Panc1 (cell line): Measurements from ENCODE around the gene PRKCZ. TPM values are rescaled to one million over a fixed set of nuclear protein-coding genes. Genes with fewer than 3 reads are reported as not detected.

ENCODE experiments used
- ATAC-seq: fragments of 200-7000 bp; cut with Tn5 transposase; 2 replicates; pipeline ENCODE4 v1.9.1; 2020; ENCODE audit warnings: mild to moderate bottlenecking, moderate library complexity
- BruUV-seq: library from RNA; stranded (reverse); fragments of 400-500 nt; replicated peaks from 2 replicates; lab custom pipeline; 2021; lab: Mats Ljungman, UMichigan
- CTCF ChIA-PET: fragments of 300-600 bp; sonication (Branson Sonifier 250); formaldehyde crosslinking; loops from one replicate; lab custom pipeline; 2022; ENCODE audit warnings: antibody characterized with exemption; lab: Charles Lee
- POLR2A ChIA-PET: fragments of 300-600 bp; sonication (Branson Sonifier 250); formaldehyde crosslinking; loops from one replicate; lab custom pipeline; 2022; ENCODE audit warnings: antibody characterized with exemption; lab: Charles Lee
- DNase-seq: peaks from one replicate; pipeline ENCODE4 v3.0.0-alpha.2; 2010; ENCODE audit warnings: low read depth, low spot score
- H3K27ac ChIP-seq: 2 replicates; pipeline ENCODE4 v1.5.1; 2011; ENCODE audit warnings: mild to moderate bottlenecking, low read length, inconsistent platforms
- H3K27me3 ChIP-seq: fragments of 200-500 bp; sonication (Bioruptor generic); 2 replicates; pipeline ENCODE4 v1.6.0; 2014; ENCODE audit warnings: low read length, inconsistent platforms; ENCODE audit not compliant: control insufficient read depth, insufficient read depth
- H3K36me3 ChIP-seq: fragments of 200-500 bp; sonication (Bioruptor generic); 2 replicates; pipeline ENCODE4 v1.5.1; 2014; ENCODE audit warnings: inconsistent platforms, mild to moderate bottlenecking, low read length, moderate library complexity; ENCODE audit not compliant: control insufficient read depth, insufficient read depth
- H3K4me1 ChIP-seq: 2 replicates; pipeline ENCODE4 v1.5.1; 2011; ENCODE audit warnings: inconsistent platforms, mild to moderate bottlenecking, low read length, moderate library complexity; ENCODE audit not compliant: control insufficient read depth, insufficient read depth
- H3K4me3 ChIP-seq, 2 experiments: 2 replicates each; pipeline ENCODE4 v1.5.1; 2011 to 2012; ENCODE audit warnings: low read depth in 2 of 2, low read length in 2 of 2, mild to moderate bottlenecking in 2 of 2, inconsistent platforms in 1 of 2, moderate library complexity in 1 of 2
- H3K9me3 ChIP-seq: fragments of 200-500 bp; sonication (Bioruptor generic); 2 replicates; pipeline ENCODE4 v1.5.1; 2014; ENCODE audit warnings: low read depth, mild to moderate bottlenecking, inconsistent platforms, low read length, moderate library complexity; ENCODE audit not compliant: control insufficient read depth, insufficient read depth
- CTCF ChIP-seq: fragments of 450-650 bp; IDR thresholded peaks from 2 replicates; pipeline ENCODE4 v1.5.1; 2017; ENCODE audit warnings: mild to moderate bottlenecking
- POLR2AphosphoS5 ChIP-seq: IDR thresholded peaks from 2 replicates; pipeline ENCODE4 v1.6.1; 2012; ENCODE audit warnings: mild to moderate bottlenecking, low read depth, low read length, moderate library complexity
- REST ChIP-seq, 2 experiments: IDR thresholded peaks; 2 replicates each; pipeline ENCODE4 v1.6.1; 2011 to 2012; ENCODE audit warnings: low read depth in 2 of 2, control low read depth in 1 of 2, low read length in 1 of 2, mild to moderate bottlenecking in 1 of 2, moderate library complexity in 1 of 2; ENCODE audit not compliant: insufficient read depth in 1 of 2
- SIN3A ChIP-seq: IDR thresholded peaks from 2 replicates; pipeline ENCODE4 v1.6.1; 2012; ENCODE audit warnings: low read depth, mild to moderate bottlenecking, low read length, moderate library complexity, borderline replicate concordance; ENCODE audit not compliant: insufficient read depth
- TCF7L2 ChIP-seq: IDR thresholded peaks from 2 replicates; pipeline ENCODE4 v1.6.1; 2011; ENCODE audit warnings: mild to moderate bottlenecking, low read depth, low read length, inconsistent platforms
- in situ Hi-C: cut with HindIII; loops from 2 replicates; pipeline ENCODE4 v1.10.0; 2016; ENCODE audit warnings: low sequenced_read_pairs, low pct_unique_long_range_greater_than_20kb
- intact Hi-C: fragments of 100-400 bp; cut with micrococcal nuclease; formaldehyde crosslinking; loops from one replicate; pipeline ENCODE4 v1.10.0; 2022; ENCODE audit not compliant: unreplicated experiment
- total RNA-seq: library from RNA; stranded (reverse); gene quantifications from one replicate; pipeline ENCODE4 v1.2.1, GENCODE V29; 2021; ENCODE audit not compliant: unreplicated experiment

The PRKCZ gene
- total RNA-seq, 1 experiment from 2014 or later, result 26.7 TPM

GRCh38 chr1:2073382-2074230 is 23.4 kb downstream of the PRKCZ start (continued):
- no peak for TF ChIP-seq TCF7L2

GRCh38 chr1:2074396-2074795 is 24.2 kb downstream of the PRKCZ start:
- Histone ChIP-seq H3K4me3 (no peak overlapping the region; a peak in 1 of 4 replicates), H3K27me3 (no peaks in the 10 kb centered on the region), H3K36me3 (no peaks in the 10 kb centered on the region), H3K9me3 (0 out of 2 replicates have a peak, but pooled peaks cover 6% of the 10 kb centered on the region), H3K27ac (no peak overlapping the region), H3K4me1 (0 out of 2 replicates have a peak, but pooled peaks cover 2% of the 10 kb centered on the region)
- no TSS peak for BruUV-seq
- ATAC-seq (no peak), DNase-seq (no peak)
- in situ Hi-C loops, result no loop called here
- intact Hi-C loops, result no loop called here
- TF ChIP-seq POLR2AphosphoS5 (no peak), TCF7L2 (no peak), SIN3A (no peak), CTCF (no peak), REST (IDR thresholded peaks at IDR 0.05; ENCODE audit: insufficient read depth in 1 of 2, low read depth in 2 of 2, low read length in 1 of 2) (no peak)
- ChIA-PET POLR2A (no interaction called here), CTCF (no interaction called here)

- no peaks in the 10 kb centered on the region for H3K27me3 ChIP-seq
- 0 out of 2 replicates have a peak, but pooled peaks cover 6% of the 10 kb centered on the region for H3K9me3 ChIP-seq
- no TSS peak for BruUV-seq
- H3K36me3 ChIP-seq, result no peaks in the 10 kb centered on the region
- 0 out of 2 replicates have a peak, but pooled peaks cover 2% of the 10 kb centered on the region for H3K4me1 ChIP-seq
- ATAC-seq (no peak), DNase-seq (no peak)
- intact Hi-C loops (no loop called here), in situ Hi-C loops (no loop called here)
- CTCF ChIA-PET, result no interaction called here
- POLR2A ChIA-PET, result no interaction called here
- H3K27ac ChIP-seq, result no peak overlapping the region
- TF ChIP-seq CTCF (no peak), TCF7L2 (no peak), REST (IDR thresholded peaks at IDR 0.05; ENCODE audit: insufficient read depth in 1 of 2, low read depth in 2 of 2, low read length in 1 of 2) (no peak), POLR2AphosphoS5 (no peak), SIN3A (no peak)
- no peak overlapping the region for H3K4me3 ChIP-seq
These were observed 24.9 kb downstream of the PRKCZ start for GRCh38 chr1:2074944-2075740.
